Adipocyte (in vitro differentiated cells): ENCODE results near the gene EVL.

Experiments
- DNase-seq: peaks from one replicate; pipeline ENCODE4 v3.0.0-alpha.2; 2015; ENCODE audit warnings: low read depth
- H3K27me3 ChIP-seq: replicated peaks from 2 replicates; pipeline ENCODE4 v1.7.0; 2013; ENCODE audit warnings: mild to moderate bottlenecking, low read length, moderate library complexity; ENCODE audit not compliant: control insufficient read depth, insufficient read depth
- H3K36me3 ChIP-seq: 2 replicates; pipeline ENCODE4 v1.7.0; 2013; ENCODE audit warnings: low read length, mild to moderate bottlenecking, moderate library complexity; ENCODE audit not compliant: control insufficient read depth, insufficient read depth, severe bottlenecking
- H3K4me1 ChIP-seq: 2 replicates; pipeline ENCODE4 v1.7.0; 2013; ENCODE audit warnings: mild to moderate bottlenecking, low read length, moderate library complexity; ENCODE audit not compliant: control insufficient read depth, insufficient read depth
- H3K4me3 ChIP-seq: 2 replicates; pipeline ENCODE4 v1.7.0; 2013; ENCODE audit warnings: mild to moderate bottlenecking, low read length, moderate library complexity
- H3K9ac ChIP-seq: 2 replicates; pipeline ENCODE4 v1.7.0; 2013; ENCODE audit warnings: mild to moderate bottlenecking, low read length, moderate library complexity
- H3K9me3 ChIP-seq: 2 replicates; pipeline ENCODE4 v1.7.0; 2013; ENCODE audit warnings: mild to moderate bottlenecking, low read length, moderate library complexity; ENCODE audit not compliant: control insufficient read depth

Gene EVL

DNA sequence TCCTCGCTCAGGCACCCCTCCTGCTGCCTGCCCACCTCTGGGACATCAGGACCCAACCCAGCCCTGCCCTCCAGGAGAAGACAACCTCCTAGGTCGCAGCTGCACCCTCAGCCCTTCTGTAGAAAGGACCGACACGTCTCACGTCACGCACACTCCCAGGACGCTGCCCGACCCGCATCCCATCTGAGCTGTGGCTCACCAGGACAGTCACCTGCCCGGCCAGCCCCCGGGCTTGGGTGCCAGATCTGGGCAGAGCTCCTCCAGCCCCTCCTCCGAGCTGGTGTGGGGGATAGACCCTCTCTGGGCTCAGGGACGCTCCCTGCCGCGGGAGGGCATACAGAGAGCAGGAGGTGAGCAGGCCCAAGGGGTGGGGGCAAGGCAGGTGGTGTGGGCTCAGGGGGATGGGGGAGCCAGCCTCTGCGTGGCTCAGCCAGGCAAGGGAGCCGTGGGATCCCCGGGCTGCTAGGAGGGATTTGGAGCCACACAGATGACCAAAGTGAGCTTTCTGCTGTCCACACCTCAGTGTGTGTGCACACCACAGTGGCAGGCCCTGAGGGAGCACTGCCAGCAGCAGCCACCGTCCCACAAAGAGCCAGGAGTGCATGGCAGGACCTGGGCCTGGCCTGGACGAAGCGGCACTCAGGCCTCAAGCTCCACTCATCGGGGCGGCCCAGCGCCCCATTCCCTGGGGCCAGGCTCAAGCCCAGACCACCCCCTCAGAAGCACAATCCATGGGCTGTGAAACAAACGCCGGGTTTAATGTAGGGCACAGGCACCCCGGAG lies 80.7 kb downstream of the EVL start:
- DNase-seq = no peak
- H3K36me3 ChIP-seq = peaks cover 18% of the 10 kb centered on the region
- H3K9me3 ChIP-seq = no peaks in the 10 kb centered on the region
- H3K4me3 ChIP-seq = no peak overlapping the region
- peaks cover 3% of the 10 kb centered on the region for H3K27me3 ChIP-seq
- H3K4me1 ChIP-seq = no peaks in the 10 kb centered on the region
- H3K9ac ChIP-seq = no peak overlapping the region

DNA sequence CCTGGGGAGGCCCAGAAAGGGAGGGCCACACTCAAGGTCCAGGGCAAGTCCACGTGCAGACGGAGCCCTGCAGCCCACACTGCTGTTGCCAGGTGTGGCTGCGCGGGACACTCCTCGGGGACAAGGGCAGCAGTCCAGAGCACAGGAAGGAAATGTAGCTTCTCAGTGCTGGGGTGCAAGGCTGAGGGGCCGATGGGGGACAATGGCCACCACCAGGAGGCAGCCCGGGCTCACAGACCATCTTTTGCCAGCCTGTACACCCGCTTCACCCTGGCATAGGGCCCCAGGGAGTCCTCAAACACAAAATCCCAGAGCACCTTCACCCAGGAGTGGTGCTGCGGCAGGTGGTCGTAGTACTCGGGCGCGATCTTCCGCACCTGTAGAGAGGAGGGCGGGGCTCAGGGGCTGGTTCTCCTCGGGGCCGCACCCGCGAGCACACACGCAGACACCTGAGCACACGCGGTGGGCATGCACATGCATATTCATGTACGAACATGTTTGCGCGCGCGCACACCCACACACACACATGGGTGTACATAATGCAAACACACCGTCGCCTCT lies 81.4 kb downstream of the EVL start:
- Histone ChIP-seq H3K9ac (no peak overlapping the region), H3K36me3 (peaks cover 14% of the 10 kb centered on the region), H3K4me3 (no peak overlapping the region), H3K27me3 (peaks cover 3% of the 10 kb centered on the region), H3K4me1 (no peaks in the 10 kb centered on the region), H3K9me3 (no peaks in the 10 kb centered on the region)
- DNase-seq = no peak

DNA sequence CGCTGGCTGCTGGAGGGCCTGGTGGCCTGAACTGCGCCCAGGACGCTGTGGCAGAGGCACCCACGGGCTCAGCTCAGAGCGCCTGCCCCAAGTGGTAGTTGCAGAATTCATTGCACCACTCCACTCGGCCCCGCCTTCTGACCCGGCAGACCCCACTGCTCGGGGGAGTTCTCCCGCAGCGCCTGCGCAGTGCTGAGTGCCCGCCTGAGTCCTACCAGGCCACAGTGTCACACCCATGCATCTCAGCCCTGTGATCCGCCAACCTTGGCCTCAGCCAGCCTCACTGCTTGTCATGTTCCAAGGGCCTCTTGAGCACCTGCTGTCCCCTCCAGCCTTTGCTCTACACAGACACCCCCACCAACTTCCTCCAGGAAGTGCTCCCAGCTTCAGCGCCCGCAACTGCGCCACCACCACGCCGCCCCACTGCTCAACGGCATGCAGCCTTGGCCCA lies 82.0 kb downstream of the EVL start:
- Histone ChIP-seq H3K4me1 (no peaks in the 10 kb centered on the region), H3K4me3 (no peak overlapping the region), H3K9ac (no peak overlapping the region), H3K36me3 (peaks cover 10% of the 10 kb centered on the region), H3K27me3 (peaks cover 3% of the 10 kb centered on the region), H3K9me3 (no peaks in the 10 kb centered on the region)
- DNase-seq = no peak

DNA sequence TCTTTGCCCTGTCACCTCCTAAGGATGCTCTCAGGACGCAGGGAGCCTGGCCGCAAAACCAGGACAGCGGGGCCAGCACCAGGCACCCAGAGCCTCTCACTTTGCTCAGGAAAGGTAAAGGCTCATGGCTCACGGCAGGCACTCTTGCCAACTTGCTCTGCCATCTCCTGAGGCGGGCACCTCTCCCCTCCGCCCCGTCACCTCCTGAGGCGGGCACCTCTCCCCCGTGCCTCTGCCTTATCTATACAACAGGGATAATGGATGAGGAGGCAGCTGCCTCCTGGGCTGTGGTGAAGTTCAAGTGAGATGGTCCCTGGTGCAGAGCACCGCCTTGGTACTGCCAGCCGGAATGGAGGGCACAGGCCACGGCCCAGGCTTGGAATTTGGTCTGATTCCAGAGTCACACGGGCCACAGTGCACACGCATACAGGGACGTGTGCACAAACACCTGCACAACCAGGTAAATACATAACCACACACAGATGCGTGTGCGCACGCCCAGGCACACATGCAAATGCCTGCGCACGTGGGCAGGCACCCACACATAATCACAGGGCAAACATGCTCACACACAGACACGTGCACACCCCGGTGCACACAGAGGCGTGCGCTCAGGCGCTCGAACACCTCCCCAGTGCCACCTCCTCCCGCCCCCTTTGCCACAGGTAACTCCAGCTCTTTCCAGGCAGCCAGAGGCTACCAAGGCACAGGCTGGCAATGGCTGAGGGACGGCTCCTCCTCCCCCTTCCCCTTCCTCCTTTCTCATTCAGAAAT lies 82.7 kb downstream of the EVL start:
- Histone ChIP-seq H3K9me3 (no peaks in the 10 kb centered on the region), H3K4me1 (no peaks in the 10 kb centered on the region), H3K9ac (no peak overlapping the region), H3K4me3 (no peak overlapping the region), H3K36me3 (peaks cover 10% of the 10 kb centered on the region), H3K27me3 (peaks cover 3% of the 10 kb centered on the region)
- DNase-seq = no peak

DNA sequence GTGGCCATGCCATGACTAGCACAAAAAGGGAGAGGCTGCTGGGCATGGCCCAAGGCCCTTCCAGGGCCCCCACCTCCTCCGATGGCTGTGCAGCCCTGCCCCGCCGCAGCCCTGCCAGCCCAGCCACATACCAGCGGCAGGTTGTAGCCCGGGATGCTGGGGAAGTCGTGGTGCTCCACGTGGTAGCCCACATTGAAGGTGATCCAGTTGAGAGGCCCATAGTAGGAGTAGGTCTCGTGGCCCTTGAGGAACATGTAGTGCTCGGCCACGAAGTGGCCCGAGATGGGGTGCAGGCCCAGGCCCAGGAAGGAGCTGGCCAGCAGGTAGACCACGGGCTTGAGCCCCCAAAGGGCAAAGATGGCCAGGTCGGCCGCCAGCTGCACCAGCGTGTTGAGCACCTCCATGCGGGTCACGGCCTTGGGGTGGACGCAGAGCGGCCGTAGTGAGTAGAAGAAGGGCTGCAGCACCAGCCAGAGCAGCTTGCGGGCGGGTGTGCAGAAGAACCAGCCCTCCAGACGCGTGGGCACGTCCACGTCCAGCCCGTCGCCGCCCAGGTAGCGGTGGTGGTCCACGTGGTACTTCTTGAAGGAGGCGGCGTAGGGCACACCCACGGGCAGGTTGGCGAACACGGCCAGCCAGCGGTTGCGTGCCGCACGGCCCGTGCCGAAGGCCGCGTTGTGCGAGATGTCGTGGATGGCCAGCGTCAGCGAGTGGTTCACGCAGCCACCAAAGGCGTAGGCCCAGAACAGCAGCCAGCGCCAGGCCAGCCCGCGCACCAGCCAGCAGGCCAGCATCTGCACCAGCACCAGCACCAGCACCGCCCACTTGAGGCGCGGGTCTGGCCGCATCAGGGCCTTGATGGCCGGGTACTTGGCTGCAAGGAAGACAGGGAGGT lies 83.9 kb downstream of the EVL start:
- Histone ChIP-seq H3K27me3 (peaks cover 3% of the 10 kb centered on the region), H3K4me1 (no peaks in the 10 kb centered on the region), H3K9ac (no peak overlapping the region), H3K4me3 (no peak overlapping the region), H3K36me3 (peaks cover under 1% of the 10 kb centered on the region), H3K9me3 (no peaks in the 10 kb centered on the region)
- no peak for DNase-seq

DNA sequence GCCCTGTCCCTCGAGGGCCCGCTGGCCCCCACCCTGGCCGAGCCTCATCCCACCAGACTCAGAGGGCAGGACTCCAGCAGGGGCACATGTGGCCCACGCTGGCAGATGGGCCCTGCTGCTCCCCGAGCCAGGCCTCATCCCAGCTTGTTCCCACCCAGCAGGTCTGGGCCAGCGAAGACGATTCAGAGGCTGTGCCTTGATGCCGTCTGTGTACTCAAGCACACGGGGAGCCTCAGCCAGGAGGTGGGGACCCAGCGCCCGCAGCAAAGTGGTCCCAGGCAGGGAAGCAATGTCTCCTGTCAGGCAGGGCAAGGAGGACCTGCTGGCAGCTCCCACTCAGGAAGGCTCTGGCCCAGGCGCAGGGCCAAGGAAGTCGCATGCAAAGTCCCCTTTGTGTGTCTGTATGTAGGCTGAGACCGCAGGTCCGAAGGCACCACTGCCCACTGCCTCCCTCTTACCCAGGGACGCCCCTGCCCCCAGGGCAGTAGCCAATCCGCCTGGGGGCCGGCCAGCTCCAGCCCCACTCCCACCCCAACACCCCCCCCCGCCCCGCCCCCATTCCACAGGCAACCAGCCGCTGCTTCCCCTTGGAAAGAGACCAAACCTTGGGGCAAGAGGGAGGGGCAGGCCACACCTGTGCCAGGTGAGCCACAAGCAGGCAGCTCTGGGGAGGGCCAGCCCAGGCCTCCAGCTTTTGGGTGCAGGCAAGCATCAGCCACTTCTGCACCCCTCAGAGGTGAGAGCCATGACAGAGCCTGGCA lies 84.8 kb downstream of the EVL start:
- Histone ChIP-seq H3K4me1 (no peaks in the 10 kb centered on the region), H3K4me3 (no peak overlapping the region), H3K27me3 (peaks cover 3% of the 10 kb centered on the region), H3K9ac (no peak overlapping the region), H3K36me3 (no peaks in the 10 kb centered on the region), H3K9me3 (peaks cover 8% of the 10 kb centered on the region)
- DNase-seq = no peak

DNA sequence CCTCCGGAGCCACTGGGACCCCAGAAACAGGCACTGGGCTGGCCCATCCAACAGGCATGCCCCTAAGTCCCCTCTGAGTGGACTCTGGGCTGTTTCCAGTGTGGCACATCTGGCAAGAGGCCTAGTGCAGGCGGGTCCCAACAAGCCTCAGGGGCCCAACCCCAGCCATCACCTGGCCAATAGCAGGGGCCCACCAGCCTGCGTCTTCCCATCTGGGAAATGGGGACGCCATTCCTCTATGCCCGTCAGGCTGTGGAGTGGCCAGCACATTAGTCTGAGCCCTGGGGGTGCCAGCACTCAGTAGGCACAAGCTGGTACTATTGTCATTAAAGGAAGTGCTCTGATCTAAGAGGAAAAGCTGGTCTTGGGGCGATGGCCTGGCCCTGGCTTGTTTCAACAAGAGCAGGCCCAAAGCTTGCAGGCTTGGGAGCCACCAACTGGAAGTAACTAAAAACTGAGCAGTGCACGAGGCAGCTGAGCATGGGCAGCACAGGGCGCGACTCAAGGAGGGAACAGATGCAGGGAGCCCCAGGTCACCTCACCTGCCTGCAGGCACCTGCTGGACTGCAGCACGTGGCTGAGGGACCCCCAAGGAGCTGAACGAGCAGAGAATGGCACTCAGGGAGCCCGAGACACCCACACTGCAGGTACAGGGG lies 85.8 kb downstream of the EVL start:
- Histone ChIP-seq H3K9ac (no peak overlapping the region), H3K27me3 (peaks cover 3% of the 10 kb centered on the region), H3K4me1 (peaks cover 3% of the 10 kb centered on the region), H3K9me3 (peaks cover 9% of the 10 kb centered on the region), H3K4me3 (no peak overlapping the region), H3K36me3 (no peaks in the 10 kb centered on the region)
- DNase-seq = no peak

DNA sequence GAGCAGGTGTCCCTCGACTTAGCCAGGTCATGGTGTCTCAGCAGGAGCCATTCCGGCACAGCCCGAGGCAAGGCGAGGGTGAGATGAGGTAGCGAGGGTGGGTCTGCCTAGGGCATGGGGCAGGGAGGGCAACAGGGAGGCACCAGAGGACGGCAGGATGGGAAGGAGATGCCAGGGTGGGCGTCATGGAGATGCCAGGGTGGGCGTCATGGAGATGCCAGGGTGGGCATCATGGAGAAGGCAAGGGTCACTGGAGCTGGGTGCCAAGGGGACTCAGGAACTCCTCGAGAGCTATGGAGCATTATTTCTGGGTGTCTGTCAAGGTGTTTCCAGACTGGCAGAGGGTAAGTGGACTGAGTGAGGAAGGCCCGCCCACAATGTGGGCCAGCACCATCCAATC lies 86.9 kb downstream of the EVL start:
- peaks cover 9% of the 10 kb centered on the region for H3K9me3 ChIP-seq
- no peak overlapping the region for H3K9ac ChIP-seq
- H3K4me1 ChIP-seq = peaks cover 8% of the 10 kb centered on the region
- no peak for DNase-seq
- no peaks in the 10 kb centered on the region for H3K36me3 ChIP-seq
- H3K27me3 ChIP-seq = peaks cover 3% of the 10 kb centered on the region
- H3K4me3 ChIP-seq = no peak overlapping the region

DNA sequence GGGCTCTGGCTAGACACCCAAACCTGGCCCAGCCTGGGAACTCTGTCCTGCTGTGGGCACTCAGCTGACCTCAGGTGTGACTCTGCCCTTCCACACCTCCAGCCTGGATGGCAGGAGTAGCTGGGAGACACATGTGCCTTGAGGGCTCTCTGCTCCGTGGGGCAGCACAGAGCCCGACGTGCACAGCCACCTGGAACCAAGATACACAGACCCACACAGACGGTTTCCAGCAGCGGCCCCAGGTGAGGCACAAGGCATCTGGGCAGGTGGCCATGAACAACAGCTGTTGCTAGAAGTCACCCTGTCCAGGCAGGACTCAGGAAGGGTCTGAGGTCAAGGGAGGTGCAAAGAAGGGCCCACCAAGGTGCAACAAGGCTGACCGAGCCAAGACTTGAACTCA lies 88.3 kb downstream of the EVL start:
- no peak for DNase-seq
- H3K9me3 ChIP-seq = peaks cover 9% of the 10 kb centered on the region
- H3K36me3 ChIP-seq = no peaks in the 10 kb centered on the region
- H3K4me1 ChIP-seq = peaks cover 8% of the 10 kb centered on the region
- no peak overlapping the region for H3K9ac ChIP-seq
- peaks cover under 1% of the 10 kb centered on the region for H3K27me3 ChIP-seq
- H3K4me3 ChIP-seq = no peak overlapping the region

DNA sequence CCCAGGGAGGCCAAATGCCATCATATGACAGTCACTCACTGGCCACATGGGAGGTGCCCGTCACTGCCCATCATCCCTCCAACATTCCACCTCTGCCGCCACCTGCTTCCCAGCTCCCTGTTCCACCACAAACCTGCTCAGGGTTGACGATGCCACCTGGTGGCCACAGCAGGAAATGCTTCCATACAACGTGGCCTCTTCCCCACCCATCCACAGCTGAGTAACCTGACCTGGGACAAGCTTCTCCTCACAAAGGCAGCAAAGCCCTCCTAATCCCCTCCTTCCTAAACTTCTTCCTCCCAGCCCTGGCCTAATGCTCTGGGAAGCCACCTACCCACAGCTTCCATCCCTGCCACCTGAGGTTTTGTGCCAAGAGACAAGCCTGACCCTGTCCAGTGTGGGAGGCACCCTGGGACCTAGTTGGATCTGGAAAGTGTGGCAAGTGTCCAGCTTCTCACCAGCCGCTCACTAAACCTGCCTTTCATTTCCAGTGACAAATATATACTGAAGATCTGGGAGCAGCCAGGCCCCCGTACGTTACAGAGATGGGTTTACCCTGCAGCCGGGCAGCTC lies 89.9 kb downstream of the EVL start:
- no peaks in the 10 kb centered on the region for H3K36me3 ChIP-seq
- H3K4me1 ChIP-seq = peaks cover 8% of the 10 kb centered on the region
- H3K9me3 ChIP-seq = peaks cover 10% of the 10 kb centered on the region
- peaks cover 4% of the 10 kb centered on the region for H3K27me3 ChIP-seq
- no peak overlapping the region for H3K9ac ChIP-seq
- H3K4me3 ChIP-seq = no peak overlapping the region
- DNase-seq = peak; percentile 23
